AG10803 (cell line): Measurements from ENCODE around the gene IMP3.

Experiments used
- DNase-seq: peaks from one replicate; pipeline ENCODE4 v3.0.0; 2010; ENCODE audit warnings: low read depth
- H3K4me3 ChIP-seq: 2 replicates; pipeline ENCODE4 v1.5.1; 2011; ENCODE audit warnings: mild to moderate bottlenecking, low read length, control low read depth
- TF ChIP-seq, protein P1 (sequence below): conservative IDR thresholded peaks from 2 replicates; pipeline ENCODE4 v1.5.1; 2011; ENCODE audit warnings: mild to moderate bottlenecking, low read length, control low read depth, inconsistent platforms

Gene IMP3

DNA sequence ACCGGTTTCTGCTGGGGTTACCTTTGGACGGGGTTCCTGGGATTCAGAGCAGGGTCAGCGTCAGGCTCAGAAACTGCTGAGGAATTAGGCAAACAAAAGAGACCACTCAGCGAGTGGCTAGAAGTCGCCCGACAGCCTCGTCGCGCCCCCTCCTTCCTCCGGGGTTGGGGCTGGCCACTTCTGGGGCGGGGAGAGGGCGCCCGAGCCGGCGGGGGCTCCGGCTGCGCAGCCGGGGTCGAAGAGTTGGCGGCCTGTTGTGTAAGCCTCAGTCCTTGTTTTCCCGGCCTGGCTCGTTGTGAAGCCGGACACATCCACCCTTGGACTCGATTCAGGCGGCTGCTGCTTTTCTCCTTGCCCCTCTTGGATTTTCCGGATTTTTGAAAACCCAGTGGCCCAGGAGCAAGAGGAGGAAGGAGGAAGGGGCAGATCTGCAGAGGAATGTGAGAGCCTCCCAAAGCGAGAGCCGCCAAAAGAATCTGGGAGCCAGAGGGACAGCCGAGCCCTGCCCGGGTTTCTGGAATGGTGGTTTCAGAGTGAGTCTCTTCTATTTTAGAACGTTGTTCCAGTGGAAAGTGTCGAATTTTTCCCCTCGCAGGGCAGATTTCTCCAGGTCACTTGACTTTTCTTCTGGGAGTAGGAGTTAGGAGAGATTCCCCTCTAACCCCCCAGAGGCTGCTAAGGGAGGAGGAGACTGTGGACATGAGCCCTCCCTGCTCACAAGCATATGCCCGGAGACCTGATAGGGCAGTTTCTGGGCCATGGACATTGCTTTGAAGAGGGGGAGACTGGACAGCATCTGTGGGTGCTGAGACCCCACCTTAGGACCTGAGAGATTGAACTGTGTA, 8.4 kb upstream of the IMP3 start:
- peak overlapping the region; percentile 90 for H3K4me3 ChIP-seq
- TF ChIP-seq, protein P1, sequence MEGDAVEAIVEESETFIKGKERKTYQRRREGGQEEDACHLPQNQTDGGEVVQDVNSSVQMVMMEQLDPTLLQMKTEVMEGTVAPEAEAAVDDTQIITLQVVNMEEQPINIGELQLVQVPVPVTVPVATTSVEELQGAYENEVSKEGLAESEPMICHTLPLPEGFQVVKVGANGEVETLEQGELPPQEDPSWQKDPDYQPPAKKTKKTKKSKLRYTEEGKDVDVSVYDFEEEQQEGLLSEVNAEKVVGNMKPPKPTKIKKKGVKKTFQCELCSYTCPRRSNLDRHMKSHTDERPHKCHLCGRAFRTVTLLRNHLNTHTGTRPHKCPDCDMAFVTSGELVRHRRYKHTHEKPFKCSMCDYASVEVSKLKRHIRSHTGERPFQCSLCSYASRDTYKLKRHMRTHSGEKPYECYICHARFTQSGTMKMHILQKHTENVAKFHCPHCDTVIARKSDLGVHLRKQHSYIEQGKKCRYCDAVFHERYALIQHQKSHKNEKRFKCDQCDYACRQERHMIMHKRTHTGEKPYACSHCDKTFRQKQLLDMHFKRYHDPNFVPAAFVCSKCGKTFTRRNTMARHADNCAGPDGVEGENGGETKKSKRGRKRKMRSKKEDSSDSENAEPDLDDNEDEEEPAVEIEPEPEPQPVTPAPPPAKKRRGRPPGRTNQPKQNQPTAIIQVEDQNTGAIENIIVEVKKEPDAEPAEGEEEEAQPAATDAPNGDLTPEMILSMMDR = no peak
- DNase-seq = peak; percentile 44

DNA sequence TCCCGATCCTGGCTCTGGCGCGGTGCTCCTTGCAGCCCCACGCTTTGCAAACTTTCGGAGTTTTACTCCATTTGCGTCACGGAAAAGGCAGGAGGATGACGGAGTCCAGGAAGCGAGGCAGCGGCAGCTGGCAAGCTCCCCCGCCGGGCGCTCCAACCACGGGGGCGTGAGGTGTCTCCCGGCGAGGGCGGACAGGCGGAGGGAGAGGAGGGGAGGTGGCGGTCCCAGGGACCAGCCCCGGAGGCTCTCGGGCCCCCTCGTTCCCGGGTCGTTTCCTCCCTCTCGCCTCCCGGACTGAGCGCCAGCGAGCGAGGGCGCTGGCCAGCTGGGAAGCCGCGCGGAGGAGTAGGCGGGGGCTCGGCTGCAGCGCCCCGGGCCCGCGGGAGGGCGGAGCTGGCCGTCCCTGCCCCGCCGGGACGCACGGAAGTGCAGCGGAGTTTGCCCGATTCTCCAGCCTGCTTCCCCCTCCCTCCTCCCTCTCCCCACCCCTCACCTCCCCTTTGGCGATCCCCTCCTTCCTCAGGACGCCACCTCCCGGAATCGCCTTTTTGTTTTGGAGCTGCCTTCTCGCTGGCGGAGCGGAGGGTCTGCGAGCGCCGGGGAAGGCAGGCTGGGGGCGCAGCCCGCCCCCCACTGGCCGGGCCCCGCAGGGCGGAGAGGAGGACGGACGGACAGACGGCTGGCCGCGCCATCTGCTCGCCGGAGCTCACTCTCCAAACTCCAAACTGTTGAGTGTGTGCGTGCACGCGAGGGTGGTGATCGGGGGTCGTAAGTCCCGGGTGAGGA, 7.5 kb upstream of the IMP3 start, which contains the start of gene SNX33:
Gene SNX33 (plus strand): TSS at position 543 of the 786 bp plus-strand sequence. CDS start 1,191 bp downstream, outside the sequence.
- peak; percentile 79 for DNase-seq
- TF ChIP-seq, protein P1 = peak; percentile 35
- peak within 1 kb of the TSS; percentile 90 for H3K4me3 ChIP-seq

DNA sequence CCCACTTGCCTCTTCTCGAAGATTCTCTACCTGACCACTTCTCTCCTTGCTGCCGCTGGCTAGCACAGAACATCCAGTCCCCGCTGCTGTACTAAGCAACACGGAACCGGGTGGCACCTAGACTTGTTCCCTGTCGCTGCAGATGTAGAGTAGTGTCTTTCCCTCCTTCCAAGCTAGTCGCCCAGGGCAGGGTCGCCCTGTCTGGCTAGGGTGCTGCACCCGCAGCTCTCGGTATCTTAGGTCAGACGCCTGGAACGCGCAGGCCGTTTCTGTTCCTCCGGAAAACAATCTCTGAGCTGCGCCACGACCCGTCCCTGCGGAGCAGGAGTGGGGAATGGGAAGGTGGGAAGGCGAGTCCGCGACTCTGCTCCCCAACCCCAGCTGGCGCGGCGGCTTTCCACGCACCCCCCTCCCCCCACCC, 6.9 kb upstream of the IMP3 start:
- TF ChIP-seq, protein P1 = no peak
- no peak for DNase-seq

DNA sequence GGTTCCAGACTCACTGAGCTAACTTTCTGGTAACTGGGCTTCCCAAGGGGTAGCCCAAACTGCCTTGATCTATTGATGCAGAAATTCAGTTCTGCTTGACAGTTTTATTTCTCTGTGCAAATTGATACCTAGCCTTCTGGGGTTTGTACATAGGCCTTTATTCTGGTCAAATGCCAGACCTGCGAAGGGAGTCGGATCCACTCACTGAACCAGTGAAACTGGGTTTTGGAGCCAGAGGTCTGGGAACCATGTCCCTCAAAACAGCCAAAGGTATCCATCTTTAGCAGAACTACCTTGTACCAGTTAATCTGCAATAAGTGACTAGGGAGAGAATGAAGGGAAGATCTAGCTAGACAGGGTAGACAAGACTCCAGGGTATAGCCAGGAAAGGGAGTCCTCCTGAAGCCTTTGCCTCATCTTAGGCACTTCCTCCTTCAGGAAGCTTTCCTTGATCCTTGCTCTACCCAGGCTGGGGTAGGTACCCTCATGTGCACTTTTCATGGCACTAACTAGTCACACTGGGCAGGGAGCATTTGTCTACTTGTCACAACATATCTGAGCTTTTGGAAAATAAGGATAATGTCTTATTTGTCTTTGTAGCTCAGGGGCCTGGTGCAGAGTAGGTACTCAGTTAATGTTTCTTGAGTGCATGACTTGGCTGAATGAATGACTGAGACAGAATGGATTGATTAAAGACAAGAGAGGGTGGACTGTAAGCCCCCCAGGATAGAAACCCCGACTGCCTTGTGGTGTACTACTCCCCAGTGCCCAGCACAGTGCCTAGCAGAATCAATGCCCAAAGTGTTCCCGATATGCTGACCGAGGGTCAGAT, 6.3 kb upstream of the IMP3 start:
- peak overlapping the region; percentile 90 for H3K4me3 ChIP-seq
- TF ChIP-seq, protein P1 = no peak

More for the DNA sequence above, 6.9 kb upstream of the IMP3 start:
- H3K4me3 ChIP-seq = peak overlapping the region; percentile 90

GRCh38 chr15:75644376-75644775, 4.4 kb upstream of the IMP3 start:
- DNase-seq = no peak
- H3K4me3 ChIP-seq = no peak overlapping the region
- TF ChIP-seq, protein P1 = no peak

More for the DNA sequence above, 6.3 kb upstream of the IMP3 start:
- DNase-seq = no peak

GRCh38 chr15:75641603-75642002, 1.6 kb upstream of the IMP3 start:
- DNase-seq = no peak
- TF ChIP-seq, protein P1 = no peak
- no peak overlapping the region for H3K4me3 ChIP-seq
